Astrocyte of the cerebellum (primary cell): ENCODE results near the gene ATP10D.

Experiments used
- DNase-seq: peaks from one replicate; pipeline ENCODE4 v3.0.0-alpha.2; 2011; ENCODE audit warnings: low read depth
- H3K4me3 ChIP-seq: 2 replicates; pipeline ENCODE4 v1.5.1; 2011; ENCODE audit warnings: mild to moderate bottlenecking, low read depth, low read length, moderate library complexity
- CTCF ChIP-seq: IDR thresholded peaks from 2 replicates; pipeline ENCODE4 v1.5.1; 2012; ENCODE audit warnings: low read length, low read depth, moderate library complexity, mild to moderate bottlenecking; ENCODE audit errors: missing control alignments
- in situ Hi-C: cut with HindIII; loops from 2 replicates; pipeline ENCODE4 v1.10.0; 2017; ENCODE audit warnings: low sequenced_read_pairs

ATP10D gene

GRCh38 chr4:47485047-47485692, at the start of gene ATP10D:
Gene ATP10D, plus strand, starts transcription at chr4:47485275. Its CDS starts 27,266 bp downstream, at chr4:47512541.
- DNase-seq: peak; percentile 79
- peak within 1 kb of the TSS; percentile 71 for H3K4me3 ChIP-seq
- TF ChIP-seq CTCF: peak; percentile 18
- in situ Hi-C loops: no loop called here

- DNase-seq: no peak
- no peak overlapping the region for H3K4me3 ChIP-seq
- no peak for TF ChIP-seq CTCF
- in situ Hi-C loops: no loop called here
Measured at GRCh38 chr4:47442980-47443379, 42.1 kb upstream of the ATP10D start.

GRCh38 chr4:47444031-47444430, 41.0 kb upstream of the ATP10D start:
- no peak for DNase-seq
- no peak overlapping the region for H3K4me3 ChIP-seq
- in situ Hi-C loops: no loop called here
- TF ChIP-seq CTCF: no peak

GRCh38 chr4:47451657-47452056, 33.4 kb upstream of the ATP10D start:
- no peak for DNase-seq
- H3K4me3 ChIP-seq: no peak overlapping the region
- in situ Hi-C loops: no loop called here
- TF ChIP-seq CTCF: no peak

GRCh38 chr4:47462799-47463234, 22.3 kb upstream of the ATP10D start:
- no peak for TF ChIP-seq CTCF
- in situ Hi-C loops: no loop called here
- DNase-seq: no peak
- peak overlapping the region; percentile 75 for H3K4me3 ChIP-seq

- peak; percentile 88 for DNase-seq
- peak; percentile 40 for TF ChIP-seq CTCF
- in situ Hi-C loops: no loop called here
- peak within 1 kb of the TSS; percentile 75 for H3K4me3 ChIP-seq
Measured at GRCh38 chr4:47463235-47463956, 21.7 kb upstream of the ATP10D start, which contains the start of gene COMMD8. Gene COMMD8, minus strand, starts transcription at chr4:47463702. Its CDS starts 51 bp downstream, at chr4:47463651.
